Tibial artery (tissue), 4 donors: ENCODE measurements around the gene BRINP1.

Source experiments
- DNase-seq, 2 donors: peaks; one replicate each; pipeline ENCODE4 v3.0.0-alpha.2; 2019
- H3K27ac ChIP-seq, 2 donors: fragments of 200-600 bp; sonication (generic) in 1 of 2; 1 replicate in 1 of 2; 2 replicates in 1 of 2; pipeline ENCODE4 v1.5.1; 2018 to 2019; ENCODE audit warnings: mild to moderate bottlenecking in 1 of 2
- H3K27me3 ChIP-seq, 2 donors: fragments of 200-600 bp; sonication (generic) in 1 of 2; one replicate each; pipeline versions ENCODE4 v1.5.1 to v1.6.0; 2016 to 2019
- H3K36me3 ChIP-seq, 3 donors: fragments of 200-600 bp; sonication (generic) in 2 of 3; one replicate each; pipeline ENCODE4 v1.5.1; 2016 to 2019; ENCODE audit warnings: mild to moderate bottlenecking in 2 of 3
- H3K4me1 ChIP-seq, 4 donors: fragments of 200-600 bp; sonication (generic) in 2 of 4; 1 replicate in 3 of 4; 2 replicates in 1 of 4; pipeline ENCODE4 v1.5.1; 2016 to 2019
- H3K4me3 ChIP-seq, 2 donors: fragments of 200-600 bp; sonication (generic) in 1 of 2; 1 replicate in 1 of 2; 2 replicates in 1 of 2; pipeline ENCODE4 v1.5.1; 2018 to 2019; ENCODE audit warnings: mild to moderate bottlenecking in 2 of 2
- H3K9me3 ChIP-seq, 3 donors: fragments of 200-600 bp; sonication (generic) in 1 of 3; one replicate each; pipeline ENCODE4 v1.5.1; 2016 to 2019
- CTCF ChIP-seq, 2 experiments: fragments of 200-600 bp in 1 of 2; fragments of 450-650 bp in 1 of 2; IDR thresholded peaks; one replicate each; pipeline ENCODE4 v1.5.1; 2017 to 2019; ENCODE audit warnings: antibody characterized with exemption in 2 of 2, mild to moderate bottlenecking in 1 of 2, moderate library complexity in 1 of 2
- intact Hi-C: fragments of 100-400 bp; cut with DNase I; formaldehyde crosslinking; loops from one replicate; pipeline ENCODE4 v1.15.0; 2023; ENCODE audit warnings: low total_unique reads

BRINP1 gene

GRCh38 chr9:119318371-119318770 lies 50.9 kb downstream of the BRINP1 start:
- Histone ChIP-seq H3K36me3 (no peaks in the 10 kb centered on the region), H3K4me1 (peaks cover 0 to 17% (median 8%) of the 10 kb centered on the region in 4 donors), H3K4me3 (no peak overlapping the region), H3K9me3 (no peaks in the 10 kb centered on the region), H3K27ac (no peak overlapping the region), H3K27me3 (no peaks in the 10 kb centered on the region)
- intact Hi-C loops, result no loop called here
- no peak for DNase-seq
- no peak for TF ChIP-seq CTCF (IDR thresholded peaks at IDR 0.05)

GRCh38 chr9:119313846-119314245 lies 55.4 kb downstream of the BRINP1 start:
- Histone ChIP-seq H3K27me3 (no peaks in the 10 kb centered on the region), H3K27ac (no peak overlapping the region), H3K4me1 (no peaks in the 10 kb centered on the region), H3K36me3 (no peaks in the 10 kb centered on the region), H3K9me3 (no peaks in the 10 kb centered on the region), H3K4me3 (no peak overlapping the region)
- TF ChIP-seq CTCF (IDR thresholded peaks at IDR 0.05), result no peak
- intact Hi-C loops, result no loop called here
- DNase-seq, result no peak

GRCh38 chr9:119310741-119311140 lies 58.5 kb downstream of the BRINP1 start:
- Histone ChIP-seq H3K4me3 (no peak overlapping the region), H3K27me3 (no peaks in the 10 kb centered on the region), H3K27ac (no peak overlapping the region), H3K36me3 (no peaks in the 10 kb centered on the region), H3K9me3 (no peaks in the 10 kb centered on the region), H3K4me1 (no peaks in the 10 kb centered on the region)
- DNase-seq, result no peak
- TF ChIP-seq CTCF (IDR thresholded peaks at IDR 0.05), result no peak
- intact Hi-C loops, result no loop called here

GRCh38 chr9:119307471-119307870 lies 61.8 kb downstream of the BRINP1 start:
- intact Hi-C loops, result no loop called here
- no peaks in the 10 kb centered on the region for H3K36me3 ChIP-seq
- DNase-seq, result no peak
- TF ChIP-seq CTCF (IDR thresholded peaks at IDR 0.05), result no peak
- H3K4me3 ChIP-seq, result no peak overlapping the region
- H3K9me3 ChIP-seq, result no peaks in the 10 kb centered on the region
- no peaks in the 10 kb centered on the region for H3K27me3 ChIP-seq
- H3K4me1 ChIP-seq, result no peaks in the 10 kb centered on the region
- H3K27ac ChIP-seq, result no peak overlapping the region

- no peaks in the 10 kb centered on the region for H3K36me3 ChIP-seq
- no peaks in the 10 kb centered on the region for H3K4me1 ChIP-seq
- H3K27me3 ChIP-seq, result no peaks in the 10 kb centered on the region
- H3K4me3 ChIP-seq, result no peak overlapping the region
- H3K9me3 ChIP-seq, result no peaks in the 10 kb centered on the region
- no peak overlapping the region for H3K27ac ChIP-seq
- TF ChIP-seq CTCF (IDR thresholded peaks at IDR 0.05), result no peak
- intact Hi-C loops, result no loop called here
- DNase-seq, result no peak
These were observed 64.7 kb downstream of the BRINP1 start for GRCh38 chr9:119304555-119304954.

- H3K4me1 ChIP-seq, result no peaks in the 10 kb centered on the region
- no peaks in the 10 kb centered on the region for H3K27me3 ChIP-seq
- intact Hi-C loops, result no loop called here
- H3K36me3 ChIP-seq, result no peaks in the 10 kb centered on the region
- DNase-seq, result no peak
- TF ChIP-seq CTCF (IDR thresholded peaks at IDR 0.05), result no peak
- no peak overlapping the region for H3K4me3 ChIP-seq
- H3K9me3 ChIP-seq, result no peaks in the 10 kb centered on the region
- H3K27ac ChIP-seq, result no peak overlapping the region
These were observed 66.1 kb downstream of the BRINP1 start for GRCh38 chr9:119302988-119303698.
